ENCODE results near the gene FNDC3B. TPM values are rescaled to one million over a fixed set of nuclear protein-coding genes. Genes with fewer than 3 reads are reported as not detected.

Gene FNDC3B
- total RNA-seq, 4 donors from 2014 or later: 49.7 to 188 (median 165) TPM

GRCh38 chr3:172069478-172069877 is 30.1 kb downstream of the FNDC3B start:
- Histone ChIP-seq H3K36me3 (no peaks in the 10 kb centered on the region), H3K27ac (peak overlapping the region; percentile 49 to 52), H3K4me1 (peaks cover 0 to 13% of the 10 kb centered on the region in 2 donors), H3K4me3 (no peak overlapping the region), H3K27me3 (no peaks in the 10 kb centered on the region), H3K9me3 (no peaks in the 10 kb centered on the region)
- intact Hi-C loops (cut with DNase I; ENCODE audit: low total_unique reads): no loop called here
- no peak for TF ChIP-seq POLR2A (IDR thresholded peaks at IDR 0.05)
- TF ChIP-seq CTCF (IDR thresholded peaks at IDR 0.05): no peak
- DNase-seq: peak in 1 of 2 donors; percentile 32

- no peaks in the 10 kb centered on the region for H3K27me3 ChIP-seq
- H3K4me1 ChIP-seq: peaks cover 0 to 9% of the 10 kb centered on the region in 2 donors
- intact Hi-C loops (cut with DNase I; ENCODE audit: low total_unique reads): no loop called here
- H3K9me3 ChIP-seq: no peaks in the 10 kb centered on the region
- no peak for TF ChIP-seq CTCF (IDR thresholded peaks at IDR 0.05)
- TF ChIP-seq POLR2A (IDR thresholded peaks at IDR 0.05): no peak
- no peak overlapping the region for H3K4me3 ChIP-seq
- no peaks in the 10 kb centered on the region for H3K36me3 ChIP-seq
- peak overlapping the region; percentile 49 to 52 for H3K27ac ChIP-seq
- DNase-seq: no peak
Observed at GRCh38 chr3:172070269-172070668, 30.9 kb downstream of the FNDC3B start.

- H3K9me3 ChIP-seq: no peaks in the 10 kb centered on the region
- H3K27me3 ChIP-seq: no peaks in the 10 kb centered on the region
- peak overlapping the region; percentile 49 to 52 for H3K27ac ChIP-seq
- no peak for TF ChIP-seq POLR2A (IDR thresholded peaks at IDR 0.05)
- no peak for TF ChIP-seq CTCF (IDR thresholded peaks at IDR 0.05)
- H3K36me3 ChIP-seq: no peaks in the 10 kb centered on the region
- DNase-seq: no peak
- H3K4me3 ChIP-seq: no peak overlapping the region
- intact Hi-C loops (cut with DNase I; ENCODE audit: low total_unique reads): no loop called here
- peaks cover 0 to 8% of the 10 kb centered on the region in 2 donors for H3K4me1 ChIP-seq
Observed at GRCh38 chr3:172070802-172071201, 31.4 kb downstream of the FNDC3B start.

- intact Hi-C loops (cut with DNase I; ENCODE audit: low total_unique reads): no loop called here
- Histone ChIP-seq H3K27ac (no peak overlapping the region), H3K36me3 (no peaks in the 10 kb centered on the region), H3K4me3 (no peak overlapping the region), H3K9me3 (no peaks in the 10 kb centered on the region), H3K4me1 (peaks cover 0 to 5% of the 10 kb centered on the region in 2 donors), H3K27me3 (no peaks in the 10 kb centered on the region)
- DNase-seq: no peak
- no peak for TF ChIP-seq CTCF (IDR thresholded peaks at IDR 0.05)
- no peak for TF ChIP-seq POLR2A (IDR thresholded peaks at IDR 0.05)
Observed at GRCh38 chr3:172071780-172072330, 32.5 kb downstream of the FNDC3B start.

GRCh38 chr3:172072543-172072942 is 33.2 kb downstream of the FNDC3B start:
- TF ChIP-seq POLR2A (IDR thresholded peaks at IDR 0.05) (no peak), CTCF (IDR thresholded peaks at IDR 0.05) (no peak)
- Histone ChIP-seq H3K27me3 (no peaks in the 10 kb centered on the region), H3K4me1 (peaks cover 0 to 3% of the 10 kb centered on the region in 2 donors), H3K27ac (no peak overlapping the region), H3K36me3 (no peaks in the 10 kb centered on the region), H3K4me3 (no peak overlapping the region), H3K9me3 (no peaks in the 10 kb centered on the region)
- intact Hi-C loops (cut with DNase I; ENCODE audit: low total_unique reads): no loop called here
- no peak for DNase-seq
